Neutrophil (primary cell): Measurements from ENCODE around the gene OR4D10.

Source experiments
- H3K27ac ChIP-seq: fragments of 200-600 bp; sonication (generic); 2 replicates; pipeline ENCODE4 v1.5.1; 2016; ENCODE audit warnings: mild to moderate bottlenecking, moderate library complexity
- H3K27me3 ChIP-seq: fragments of 200-600 bp; sonication (generic); 2 replicates; pipeline ENCODE4 v1.6.0; 2016; ENCODE audit warnings: mild to moderate bottlenecking
- H3K36me3 ChIP-seq: fragments of 200-600 bp; sonication (generic); 2 replicates; pipeline ENCODE4 v1.5.1; 2017
- H3K4me1 ChIP-seq, 2 experiments: fragments of 200-600 bp in 1 of 2; sonication (generic) in 1 of 2; 1 replicate in 1 of 2; 2 replicates in 1 of 2; pipeline versions ENCODE4 v1.5.1 to v1.6.1; 2013 to 2016; ENCODE audit warnings: low read depth in 1 of 2, low read length in 1 of 2, mild to moderate bottlenecking in 1 of 2, moderate library complexity in 1 of 2; ENCODE audit not compliant: control insufficient read depth in 1 of 2, insufficient read depth in 1 of 2
- H3K4me3 ChIP-seq, 2 experiments: fragments of 200-600 bp in 1 of 2; sonication (generic) in 1 of 2; 1 replicate in 1 of 2; 2 replicates in 1 of 2; pipeline ENCODE4 v1.5.1; 2013 to 2016; ENCODE audit warnings: low read depth in 1 of 2, low read length in 1 of 2, mild to moderate bottlenecking in 1 of 2, moderate library complexity in 1 of 2
- H3K9me3 ChIP-seq: fragments of 200-600 bp; sonication (generic); 2 replicates; pipeline ENCODE4 v1.5.1; 2016
- CTCF ChIP-seq: fragments of 200-600 bp; sonication (generic); IDR thresholded peaks from 2 replicates; pipeline ENCODE4 v1.5.1; 2016; ENCODE audit warnings: antibody characterized with exemption

The OR4D10 gene

GRCh38 chr11:59473015-59473414 is at the start of gene OR4D10:
TSS of gene OR4D10 (plus strand) at chr11:59473315. CDS start at chr11:59477430, 4,115 bp downstream.
- TF ChIP-seq CTCF: no peak
- H3K4me1 ChIP-seq: no peaks in the 10 kb centered on the region
- H3K4me3 ChIP-seq: no peak within 1 kb of the TSS
- no peak within 1 kb of the TSS for H3K27ac ChIP-seq
- no peaks in the 10 kb centered on the region for H3K36me3 ChIP-seq
- no peaks in the 10 kb centered on the region for H3K9me3 ChIP-seq
- no peaks in the 10 kb centered on the region for H3K27me3 ChIP-seq

- Histone ChIP-seq H3K4me3 (no peak overlapping the region), H3K9me3 (no peaks in the 10 kb centered on the region), H3K4me1 (no peaks in the 10 kb centered on the region), H3K36me3 (no peaks in the 10 kb centered on the region), H3K27ac (no peak overlapping the region), H3K27me3 (peaks cover 5% of the 10 kb centered on the region)
- no peak for TF ChIP-seq CTCF
These were observed 49.3 kb upstream of the OR4D10 start for GRCh38 chr11:59423835-59424234.

GRCh38 chr11:59425131-59425530 is 48.0 kb upstream of the OR4D10 start:
- TF ChIP-seq CTCF: no peak
- Histone ChIP-seq H3K27me3 (peaks cover 5% of the 10 kb centered on the region), H3K4me1 (no peaks in the 10 kb centered on the region), H3K4me3 (no peak overlapping the region), H3K36me3 (no peaks in the 10 kb centered on the region), H3K9me3 (no peaks in the 10 kb centered on the region), H3K27ac (no peak overlapping the region)

- TF ChIP-seq CTCF: no peak
- H3K27ac ChIP-seq: no peak within 1 kb of the TSS
- H3K36me3 ChIP-seq: no peaks in the 10 kb centered on the region
- no peaks in the 10 kb centered on the region for H3K9me3 ChIP-seq
- H3K4me3 ChIP-seq: no peak within 1 kb of the TSS
- H3K4me1 ChIP-seq: no peaks in the 10 kb centered on the region
- H3K27me3 ChIP-seq: peaks cover 7% of the 10 kb centered on the region
These were observed 46.6 kb upstream of the OR4D10 start, which contains the start of gene OR5A2 for GRCh38 chr11:59426361-59427067. TSS of gene OR5A2 (minus strand) at chr11:59426413. CDS start at chr11:59422953, 3,460 bp downstream.

GRCh38 chr11:59427068-59427382 is 46.1 kb upstream of the OR4D10 start:
- Histone ChIP-seq H3K36me3 (no peaks in the 10 kb centered on the region), H3K9me3 (no peaks in the 10 kb centered on the region)
- TF ChIP-seq CTCF: no peak

More at GRCh38 chr11:59427068-59427382, 46.1 kb upstream of the OR4D10 start:
- H3K4me1 ChIP-seq: no peaks in the 10 kb centered on the region
- no peak overlapping the region for H3K4me3 ChIP-seq
- H3K27ac ChIP-seq: no peak overlapping the region
- peaks cover 12% of the 10 kb centered on the region for H3K27me3 ChIP-seq
